Natural killer cell (primary cell): ENCODE results near the gene CEP57. TPM values are rescaled to one million over a fixed set of nuclear protein-coding genes. Genes with fewer than 3 reads are reported as not detected.
A peak's percentile ranks its signal among the peaks of the same experiment; 100 is the strongest.

Experiments used
- ATAC-seq, 3 donors: fragments of 150-1000 bp in 2 of 3; fragments of 200-7000 bp in 1 of 3; cut with Tn5 transposase; 1 replicate in 1 of 3; 2 replicates in 2 of 3; pipeline ENCODE4 v1.10.0; 2021; ENCODE audit warnings: mild to moderate bottlenecking in 2 of 3, moderate library complexity in 2 of 3
- DNase-seq, 2 donors: peaks; one replicate each; pipeline versions ENCODE4 v3.0.0 to v3.0.0-alpha.2; 2013 to 2021; ENCODE audit warnings: mixed read lengths in 1 of 2
- H3K27ac ChIP-seq: one replicate; pipeline ENCODE4 v1.5.1; 2013; ENCODE audit warnings: mild to moderate bottlenecking, low read length
- H3K27me3 ChIP-seq: one replicate; pipeline ENCODE4 v1.6.1; 2013; ENCODE audit warnings: low read length; ENCODE audit not compliant: control insufficient read depth, insufficient read depth
- H3K36me3 ChIP-seq: one replicate; pipeline ENCODE4 v1.6.1; 2013; ENCODE audit warnings: low read length; ENCODE audit not compliant: control insufficient read depth, insufficient read depth
- H3K4me1 ChIP-seq: one replicate; pipeline ENCODE4 v1.6.1; 2013; ENCODE audit warnings: low read length; ENCODE audit not compliant: control insufficient read depth, insufficient read depth
- H3K4me3 ChIP-seq: one replicate; pipeline ENCODE4 v1.5.1; 2013; ENCODE audit warnings: low read length
- H3K9me3 ChIP-seq: one replicate; pipeline ENCODE4 v1.6.1; 2013; ENCODE audit warnings: low read length; ENCODE audit not compliant: control insufficient read depth, insufficient read depth
- H3K27ac Mint-ChIP-seq, 2 donors: one replicate each; pipeline ENCODE4 v1.8.0; 2022; ENCODE audit warnings: mild to moderate bottlenecking in 2 of 2, mixed read lengths in 2 of 2, moderate library complexity in 1 of 2
- H3K27me3 Mint-ChIP-seq, 2 donors: one replicate each; pipeline ENCODE4 v1.8.0; 2022; ENCODE audit warnings: low read depth in 2 of 2, mixed read lengths in 2 of 2
- H3K36me3 Mint-ChIP-seq: one replicate; pipeline ENCODE4 v1.8.0; 2022; ENCODE audit warnings: mixed read lengths
- H3K4me1 Mint-ChIP-seq, 2 donors: one replicate each; pipeline ENCODE4 v1.8.0; 2022; ENCODE audit warnings: mixed read lengths in 2 of 2
- H3K4me3 Mint-ChIP-seq: one replicate; pipeline ENCODE4 v1.8.0; 2022; ENCODE audit warnings: mild to moderate bottlenecking, moderate library complexity, mixed read lengths
- H3K9me3 Mint-ChIP-seq, 2 donors: one replicate each; pipeline ENCODE4 v1.8.0; 2022; ENCODE audit warnings: mixed read lengths in 2 of 2
- WGBS: methylation state at CpG from one replicate; pipeline ENCODE4 v1.1.7; 2013; ENCODE audit warnings: missing lambda C conversion rate; ENCODE audit not compliant: insufficient coverage; 5-methylcytosine and 5-hydroxymethylcytosine counted together
- intact Hi-C: fragments of 100-400 bp; cut with micrococcal nuclease; formaldehyde crosslinking; loops from one replicate; pipeline ENCODE4 v1.14.2; 2022
- total RNA-seq, 4 donors: library from RNA; stranded (reverse); fragments of 120-200 nt in 1 of 4; gene quantifications; one replicate each; pipeline versions ENCODE4 v1.2.3 to v1.2.4, GENCODE V29; 2013 to 2022
- TF ChIP-seq, protein P1 (sequence below): fragments of 200-600 bp; IDR thresholded peaks from one replicate; pipeline ENCODE4 v1.8.0; 2022; ENCODE audit warnings: antibody characterized with exemption

CEP57 gene
- 10 to 100 TPM; 40.8 to 64.9 (median 55.1) TPM for total RNA-seq
- 90.5 TPM for total RNA-seq (2013)

DNA sequence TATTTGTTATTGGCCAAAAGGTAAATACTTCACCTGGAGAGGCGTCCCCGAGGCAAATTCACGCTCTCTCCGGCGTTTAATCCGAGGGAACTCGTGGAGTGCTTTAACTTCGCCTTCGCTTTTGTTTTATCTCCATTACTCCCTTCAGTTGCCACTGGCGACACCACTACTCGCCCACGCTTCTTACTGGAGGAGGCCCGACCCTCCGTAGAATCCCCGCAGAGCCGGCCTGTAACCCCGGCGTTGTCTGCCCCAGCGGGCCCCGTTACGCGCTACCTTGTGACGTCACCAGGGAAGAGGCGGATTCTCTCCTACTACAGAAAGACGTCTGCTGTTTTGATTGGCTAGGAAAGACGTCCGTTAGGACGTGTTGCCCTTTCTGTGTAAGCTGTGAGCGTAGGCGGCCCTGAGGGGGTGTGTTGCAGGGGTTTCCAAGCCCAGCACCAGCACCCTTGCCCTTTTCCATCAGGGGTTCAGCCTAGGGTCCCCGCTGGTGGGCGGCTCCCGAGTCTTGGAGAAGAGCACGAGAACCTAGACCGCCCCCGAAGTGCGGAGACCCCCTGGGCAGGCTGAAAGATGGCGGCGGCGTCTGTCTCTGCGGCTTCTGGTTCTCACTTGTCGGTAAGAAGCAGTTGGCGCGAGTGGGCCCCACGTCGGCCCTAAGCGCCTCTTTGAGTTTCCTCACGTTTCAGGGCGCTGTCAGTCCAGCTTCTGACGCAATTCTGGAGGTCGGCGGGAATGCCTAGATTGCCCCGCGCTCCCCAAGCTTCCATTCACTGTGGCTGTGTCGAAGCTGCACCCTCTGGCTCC lies at the start of gene CEP57:
Gene CEP57 (plus strand): TSS at position 376 of the 810 bp plus-strand sequence. CDS start 201 bp downstream, at position 577.
- intact Hi-C loops, result loop anchor here (2.0 to 10.0 kb wide), 3 partner anchors 708 to 1296 kb away; partner anchors contain the start of genes ANKRD49 and MRE11
- H3K27ac Mint-ChIP-seq, result peak within 1 kb of the TSS; percentile 100
- peak within 1 kb of the TSS; percentile 100 for H3K4me3 Mint-ChIP-seq
- WGBS, result under 1% methylated on average over 55 of the region's 55 CpGs
- Histone ChIP-seq H3K36me3 (peaks cover 16% of the 10 kb centered on the region), H3K27ac (peak within 1 kb of the TSS; percentile 95), H3K4me1 (peaks cover 11% of the 10 kb centered on the region), H3K27me3 (no peaks in the 10 kb centered on the region), H3K9me3 (no peaks in the 10 kb centered on the region), H3K4me3 (peak within 1 kb of the TSS; percentile 84)
- peaks cover 10% of the 10 kb centered on the region for H3K36me3 Mint-ChIP-seq
- H3K9me3 Mint-ChIP-seq, result no peaks in the 10 kb centered on the region
- peaks cover 59 to 60% of the 10 kb centered on the region in 2 donors for H3K4me1 Mint-ChIP-seq
- TF ChIP-seq, protein P1, sequence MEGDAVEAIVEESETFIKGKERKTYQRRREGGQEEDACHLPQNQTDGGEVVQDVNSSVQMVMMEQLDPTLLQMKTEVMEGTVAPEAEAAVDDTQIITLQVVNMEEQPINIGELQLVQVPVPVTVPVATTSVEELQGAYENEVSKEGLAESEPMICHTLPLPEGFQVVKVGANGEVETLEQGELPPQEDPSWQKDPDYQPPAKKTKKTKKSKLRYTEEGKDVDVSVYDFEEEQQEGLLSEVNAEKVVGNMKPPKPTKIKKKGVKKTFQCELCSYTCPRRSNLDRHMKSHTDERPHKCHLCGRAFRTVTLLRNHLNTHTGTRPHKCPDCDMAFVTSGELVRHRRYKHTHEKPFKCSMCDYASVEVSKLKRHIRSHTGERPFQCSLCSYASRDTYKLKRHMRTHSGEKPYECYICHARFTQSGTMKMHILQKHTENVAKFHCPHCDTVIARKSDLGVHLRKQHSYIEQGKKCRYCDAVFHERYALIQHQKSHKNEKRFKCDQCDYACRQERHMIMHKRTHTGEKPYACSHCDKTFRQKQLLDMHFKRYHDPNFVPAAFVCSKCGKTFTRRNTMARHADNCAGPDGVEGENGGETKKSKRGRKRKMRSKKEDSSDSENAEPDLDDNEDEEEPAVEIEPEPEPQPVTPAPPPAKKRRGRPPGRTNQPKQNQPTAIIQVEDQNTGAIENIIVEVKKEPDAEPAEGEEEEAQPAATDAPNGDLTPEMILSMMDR, result no peak
- DNase-seq (peak; percentile 89 to 98), ATAC-seq (peak; percentile 58 to 75 (median 62))
- H3K27me3 Mint-ChIP-seq, result no peaks in the 10 kb centered on the region

DNA sequence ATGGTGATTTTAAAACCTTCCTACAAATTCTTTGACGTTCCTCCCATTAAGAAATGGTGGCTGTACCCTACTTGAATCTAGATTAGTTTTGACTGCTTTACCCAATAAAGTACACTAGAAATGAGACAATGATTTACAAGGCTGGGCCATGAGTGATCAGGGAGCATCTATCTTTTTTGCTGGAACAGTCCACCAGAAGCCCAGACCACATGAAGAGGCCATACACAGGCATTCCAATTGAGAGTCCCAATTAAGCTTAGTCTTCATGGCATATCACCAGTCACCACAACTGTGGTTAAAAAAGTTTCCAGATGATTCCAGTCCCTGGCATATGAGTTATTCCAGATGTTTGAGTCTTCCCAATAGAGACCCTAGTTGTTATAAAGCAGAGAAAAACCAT lies 40.2 kb upstream of the CEP57 start:
- no peaks in the 10 kb centered on the region for H3K36me3 Mint-ChIP-seq
- no peak overlapping the region for H3K4me3 Mint-ChIP-seq
- no peak for ATAC-seq
- H3K4me1 Mint-ChIP-seq, result no peaks in the 10 kb centered on the region
- TF ChIP-seq, protein P1, result no peak
- intact Hi-C loops, result no loop called here
- no peak for DNase-seq
- H3K9me3 ChIP-seq, result no peaks in the 10 kb centered on the region
- H3K36me3 ChIP-seq, result no peaks in the 10 kb centered on the region
- no peak overlapping the region for H3K27ac Mint-ChIP-seq
- H3K9me3 Mint-ChIP-seq, result no peaks in the 10 kb centered on the region
- H3K27me3 ChIP-seq, result no peaks in the 10 kb centered on the region
- no peak overlapping the region for H3K27ac ChIP-seq
- WGBS, result no CpG with 5 or more reads among the region's 1 CpG
- peaks cover 18 to 41% of the 10 kb centered on the region in 2 donors for H3K27me3 Mint-ChIP-seq
- H3K4me3 ChIP-seq, result no peak overlapping the region
- no peaks in the 10 kb centered on the region for H3K4me1 ChIP-seq

DNA sequence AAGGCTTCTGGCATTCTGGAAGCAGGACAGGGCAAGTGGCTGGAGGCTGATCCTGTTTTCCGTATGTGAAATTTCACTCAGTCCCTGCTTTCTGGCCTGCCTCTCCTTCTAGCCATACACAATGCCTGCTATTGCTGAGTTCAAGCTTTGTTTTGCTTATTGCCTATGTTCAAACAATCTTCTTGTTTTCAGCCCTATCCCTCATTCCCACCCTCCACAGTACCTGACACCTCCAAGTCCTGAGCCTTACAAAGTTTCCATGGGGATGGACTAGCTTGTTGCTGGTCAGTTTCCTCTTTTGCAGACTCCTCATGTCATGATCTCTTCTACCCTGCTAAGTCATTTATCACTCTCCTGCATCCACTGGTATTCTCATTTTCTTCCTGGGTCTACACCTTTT lies 38.8 kb upstream of the CEP57 start:
- Histone ChIP-seq H3K4me1 (no peaks in the 10 kb centered on the region), H3K27me3 (no peaks in the 10 kb centered on the region), H3K4me3 (no peak overlapping the region), H3K27ac (no peak overlapping the region), H3K36me3 (no peaks in the 10 kb centered on the region), H3K9me3 (no peaks in the 10 kb centered on the region)
- Mint-ChIP-seq H3K27ac (no peak overlapping the region), H3K36me3 (no peaks in the 10 kb centered on the region), H3K4me1 (no peaks in the 10 kb centered on the region), H3K9me3 (no peaks in the 10 kb centered on the region), H3K4me3 (no peak overlapping the region), H3K27me3 (peaks cover 17 to 28% of the 10 kb centered on the region in 2 donors)
- TF ChIP-seq, protein P1, result no peak
- 84% methylated on average over 1 of the region's 1 CpG for WGBS
- ATAC-seq, result no peak
- intact Hi-C loops, result no loop called here
- no peak for DNase-seq
